Sigmoid colon (tissue), 7 donors: Measurements from ENCODE around the gene GABBR2. TPM values are rescaled to one million over a fixed set of nuclear protein-coding genes. Genes with fewer than 3 reads are reported as not detected.

Experiments used
- DNase-seq: peaks from one replicate; pipeline ENCODE4 v3.0.0-alpha.2; 2019
- H3K27ac ChIP-seq, 4 donors: fragments of 200-600 bp; sonication (generic); one replicate each; pipeline ENCODE4 v1.5.1; 2016 to 2019; ENCODE audit warnings: mild to moderate bottlenecking in 1 of 4
- H3K27me3 ChIP-seq, 3 donors: fragments of 200-600 bp; sonication (generic); one replicate each; pipeline ENCODE4 v1.5.1; 2019; ENCODE audit warnings: mild to moderate bottlenecking in 1 of 3
- H3K36me3 ChIP-seq, 4 donors: fragments of 200-600 bp; sonication (generic); one replicate each; pipeline ENCODE4 v1.5.1; 2016 to 2019
- H3K4me1 ChIP-seq, 4 donors: fragments of 200-600 bp; sonication (generic); one replicate each; pipeline ENCODE4 v1.5.1; 2017 to 2019
- H3K4me3 ChIP-seq, 4 donors: fragments of 200-600 bp; sonication (generic); one replicate each; pipeline ENCODE4 v1.5.1; 2017 to 2019; ENCODE audit warnings: mild to moderate bottlenecking in 2 of 4, moderate library complexity in 1 of 4
- H3K9me3 ChIP-seq, 4 donors: fragments of 200-600 bp in 3 of 4; sonication (generic) in 3 of 4; one replicate each; pipeline versions ENCODE4 v1.5.1 to v1.6.1; 2013 to 2019
- EP300 ChIP-seq, 4 donors: sonication (generic); formaldehyde crosslinking; IDR thresholded peaks; one replicate each; pipeline ENCODE4 v1.6.1; 2017; ENCODE audit warnings: antibody characterized with exemption in 4 of 4
- POLR2A ChIP-seq, 2 donors: fragments of 450-650 bp; IDR thresholded peaks; one replicate each; pipeline ENCODE4 v1.6.1; 2016; ENCODE audit warnings: antibody characterized with exemption in 2 of 2, mild to moderate bottlenecking in 2 of 2, moderate library complexity in 2 of 2
- POLR2AphosphoS5 ChIP-seq, 4 donors: sonication (generic); formaldehyde crosslinking; IDR thresholded peaks; one replicate each; pipeline ENCODE4 v1.6.1; 2017; ENCODE audit warnings: antibody characterized with exemption in 4 of 4
- WGBS, 2 donors: extraction: QIAGEN DNeasy Blood & Tissue Kit; methylation state at CpG; one replicate each; pipeline ENCODE4 v1.1.7; 2013; 5-methylcytosine and 5-hydroxymethylcytosine counted together
- intact Hi-C: fragments of 100-400 bp; cut with DNase I; formaldehyde crosslinking; loops from one replicate; pipeline ENCODE4 v1.15.1; 2023
- polyA plus RNA-seq, 3 donors: library from polyadenylated mRNA; stranded (reverse); fragments of 200-250 nt; gene quantifications; one replicate each; pipeline ENCODE4 v1.2.3, GENCODE V29; 2013
- total RNA-seq, 4 donors: library from RNA; depleted of rRNA; stranded (reverse); fragments of >200 nt; gene quantifications; one replicate each; pipeline ENCODE4 v1.1.0, GENCODE V29; 2016
- TF ChIP-seq, protein P1 (sequence below), 4 experiments: fragments of 450-650 bp in 3 of 4; fragments of 200-600 bp in 1 of 4; IDR thresholded peaks; one replicate each; pipeline ENCODE4 v1.5.1; 2016 to 2019; ENCODE audit warnings: antibody characterized with exemption in 4 of 4, mild to moderate bottlenecking in 3 of 4, moderate library complexity in 2 of 4
- donor health status: healthy with polysubstance abuse.
- donor health status: Bipolar disorder and iron deficiency.
- donor health status: healthy.

GABBR2 gene
- total and polyA plus RNA-seq, 7 donors: under 0.01 to 0.04 (median under 0.01) TPM; not detected in 4

DNA sequence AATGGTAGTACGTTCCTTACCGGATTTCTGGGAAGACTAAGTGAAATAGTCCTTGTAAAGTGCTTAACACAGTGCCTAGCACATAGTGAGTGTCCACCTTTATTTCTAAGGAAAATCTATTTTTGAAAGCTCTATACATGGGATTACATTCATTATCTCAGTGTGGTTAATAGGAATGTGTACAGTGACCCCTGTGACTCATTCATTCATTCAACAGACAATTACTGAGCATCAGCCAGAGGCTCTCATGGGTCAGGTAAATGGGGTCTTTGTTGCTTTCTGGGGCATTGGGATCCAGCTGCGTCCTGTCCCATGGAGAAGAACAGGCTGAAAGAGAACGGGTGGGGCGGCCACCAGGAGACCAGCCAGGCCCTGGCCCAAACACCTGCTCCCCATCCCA is 227.1 kb downstream of the GABBR2 start:
- WGBS, 2 donors: 56 to 67% methylated on average over 5 of the region's 5 CpGs
- no peak for DNase-seq
- intact Hi-C loops: loop anchor here (10.0 kb wide), 1 partner anchor 57 kb away; no protein-coding TSS in a partner anchor

DNA sequence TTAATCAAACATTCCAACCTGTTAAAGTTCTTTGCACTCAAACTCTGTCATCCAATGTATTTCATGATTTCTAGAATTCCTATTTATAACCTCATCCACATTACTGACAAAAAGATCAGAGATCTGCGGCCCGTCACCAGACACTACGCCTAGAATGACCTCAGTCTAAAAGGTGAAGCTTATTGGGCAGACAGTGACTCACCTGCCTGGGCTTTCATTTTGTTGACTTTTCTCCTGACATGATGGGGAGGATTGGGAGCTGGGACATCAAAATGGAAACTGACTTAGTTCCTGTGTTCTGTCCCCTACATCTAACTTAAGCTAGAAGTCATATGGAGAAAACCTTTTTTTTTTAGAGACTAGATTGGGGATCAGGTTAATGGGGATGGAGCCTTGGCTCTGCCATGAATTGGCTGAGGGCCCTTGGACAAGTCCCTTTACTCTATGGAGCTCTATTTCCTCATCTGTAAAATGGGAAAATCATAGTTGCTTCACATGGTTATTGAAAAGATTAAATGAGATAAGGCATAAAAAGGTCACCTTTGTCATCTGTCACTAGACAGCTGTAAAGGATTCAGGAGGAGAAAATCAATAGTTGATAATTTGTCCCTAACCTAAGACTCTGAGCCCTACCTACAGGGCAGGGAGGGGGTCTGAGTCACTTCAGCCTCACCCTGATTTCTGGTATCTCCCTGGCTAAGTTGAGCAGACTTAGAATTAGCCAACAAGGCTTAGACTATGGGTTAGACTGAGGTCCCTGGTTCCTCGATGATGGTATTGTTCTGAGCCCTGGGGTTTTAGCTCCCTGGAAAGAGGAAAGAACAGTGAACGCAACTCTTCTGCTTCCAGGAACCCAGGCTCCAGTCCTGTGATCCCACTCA is 228.5 kb downstream of the GABBR2 start:
- no peak overlapping the region for H3K4me3 ChIP-seq
- H3K9me3 ChIP-seq: no peaks in the 10 kb centered on the region
- H3K27ac ChIP-seq: no peak overlapping the region
- 83 to 88% methylated on average over 5 of the region's 5 CpGs for WGBS, 2 donors
- no peak for DNase-seq
- intact Hi-C loops: loop anchor here (10.0 kb wide), 1 partner anchor 55 kb away; no protein-coding TSS in a partner anchor
- no peaks in the 10 kb centered on the region for H3K4me1 ChIP-seq
- H3K36me3 ChIP-seq: no peaks in the 10 kb centered on the region
- H3K27me3 ChIP-seq: peaks cover 0 to 6% (median 0%) of the 10 kb centered on the region in 3 donors
- TF ChIP-seq, protein P1, sequence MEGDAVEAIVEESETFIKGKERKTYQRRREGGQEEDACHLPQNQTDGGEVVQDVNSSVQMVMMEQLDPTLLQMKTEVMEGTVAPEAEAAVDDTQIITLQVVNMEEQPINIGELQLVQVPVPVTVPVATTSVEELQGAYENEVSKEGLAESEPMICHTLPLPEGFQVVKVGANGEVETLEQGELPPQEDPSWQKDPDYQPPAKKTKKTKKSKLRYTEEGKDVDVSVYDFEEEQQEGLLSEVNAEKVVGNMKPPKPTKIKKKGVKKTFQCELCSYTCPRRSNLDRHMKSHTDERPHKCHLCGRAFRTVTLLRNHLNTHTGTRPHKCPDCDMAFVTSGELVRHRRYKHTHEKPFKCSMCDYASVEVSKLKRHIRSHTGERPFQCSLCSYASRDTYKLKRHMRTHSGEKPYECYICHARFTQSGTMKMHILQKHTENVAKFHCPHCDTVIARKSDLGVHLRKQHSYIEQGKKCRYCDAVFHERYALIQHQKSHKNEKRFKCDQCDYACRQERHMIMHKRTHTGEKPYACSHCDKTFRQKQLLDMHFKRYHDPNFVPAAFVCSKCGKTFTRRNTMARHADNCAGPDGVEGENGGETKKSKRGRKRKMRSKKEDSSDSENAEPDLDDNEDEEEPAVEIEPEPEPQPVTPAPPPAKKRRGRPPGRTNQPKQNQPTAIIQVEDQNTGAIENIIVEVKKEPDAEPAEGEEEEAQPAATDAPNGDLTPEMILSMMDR (IDR thresholded peaks at IDR 0.05): no peak
- TF ChIP-seq POLR2AphosphoS5 (IDR thresholded peaks at IDR 0.05) (no peak), POLR2A (IDR thresholded peaks at IDR 0.05) (no peak), EP300 (IDR thresholded peaks at IDR 0.05) (no peak)

More for the DNA sequence above, 227.1 kb downstream of the GABBR2 start:
- Histone ChIP-seq H3K4me3 (no peak overlapping the region), H3K4me1 (no peaks in the 10 kb centered on the region), H3K36me3 (no peaks in the 10 kb centered on the region), H3K27ac (no peak overlapping the region), H3K27me3 (peaks cover 0 to 6% (median 0%) of the 10 kb centered on the region in 3 donors), H3K9me3 (no peaks in the 10 kb centered on the region)
- TF ChIP-seq POLR2A (IDR thresholded peaks at IDR 0.05): no peak
- TF ChIP-seq POLR2AphosphoS5 (IDR thresholded peaks at IDR 0.05): no peak
- TF ChIP-seq EP300 (IDR thresholded peaks at IDR 0.05): no peak
- TF ChIP-seq, protein P1 (IDR thresholded peaks at IDR 0.05): no peak

DNA sequence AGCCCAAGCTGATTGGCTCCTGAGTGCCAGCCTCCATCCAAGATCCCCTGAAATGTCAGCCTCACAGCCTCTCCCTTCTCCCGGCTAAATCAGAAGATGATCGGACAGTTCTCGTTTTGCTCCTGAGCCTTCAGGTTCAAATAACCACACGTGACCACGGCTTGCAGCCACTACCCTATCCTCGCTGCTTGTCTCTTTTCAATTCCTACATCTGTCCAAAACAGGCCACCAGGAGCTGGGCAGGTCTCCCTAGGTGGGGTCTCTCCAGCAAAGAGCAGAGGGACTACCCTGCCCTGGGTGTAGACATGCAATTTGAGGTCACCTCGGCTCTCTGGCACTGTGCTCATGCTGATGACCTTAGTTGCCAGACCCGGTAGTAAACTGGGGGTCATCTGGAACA is 229.3 kb downstream of the GABBR2 start:
- peaks cover 0 to 3% (median 0%) of the 10 kb centered on the region in 3 donors for H3K27me3 ChIP-seq
- no peaks in the 10 kb centered on the region for H3K36me3 ChIP-seq
- intact Hi-C loops: no loop called here
- H3K4me1 ChIP-seq: no peaks in the 10 kb centered on the region
- DNase-seq: no peak
- H3K4me3 ChIP-seq: no peak overlapping the region
- H3K9me3 ChIP-seq: no peaks in the 10 kb centered on the region
- no peak overlapping the region for H3K27ac ChIP-seq
- TF ChIP-seq POLR2A (IDR thresholded peaks at IDR 0.05): no peak
- no peak for TF ChIP-seq EP300 (IDR thresholded peaks at IDR 0.05)
- TF ChIP-seq POLR2AphosphoS5 (IDR thresholded peaks at IDR 0.05): no peak
- TF ChIP-seq, protein P1 (IDR thresholded peaks at IDR 0.05): no peak
- 77 to 84% methylated on average over 8 of the region's 8 CpGs for WGBS, 2 donors

DNA sequence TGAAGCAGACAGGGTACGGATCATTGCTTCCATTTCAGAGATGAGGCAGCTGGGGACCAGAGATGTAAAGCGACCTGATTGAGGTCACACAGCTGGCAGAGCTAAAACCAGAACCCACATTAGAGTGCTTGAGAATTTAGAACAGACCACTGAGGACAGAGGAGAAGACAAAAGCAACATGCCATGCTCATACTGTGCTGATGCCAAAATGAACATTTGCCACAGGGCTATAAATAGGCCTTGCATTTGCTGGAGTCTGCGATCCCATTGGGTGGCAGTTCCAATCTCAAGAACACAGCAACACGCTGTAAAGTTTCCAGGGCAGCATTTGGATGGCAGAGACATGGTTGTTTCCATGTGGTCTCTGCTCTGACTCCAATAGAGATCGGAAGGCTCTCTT is 230.9 kb downstream of the GABBR2 start:
- no peak overlapping the region for H3K4me3 ChIP-seq
- WGBS, 2 donors: 82 to 87% methylated on average over 5 of the region's 5 CpGs
- no peaks in the 10 kb centered on the region for H3K27me3 ChIP-seq
- no peak overlapping the region for H3K27ac ChIP-seq
- intact Hi-C loops: no loop called here
- no peaks in the 10 kb centered on the region for H3K9me3 ChIP-seq
- TF ChIP-seq POLR2A (IDR thresholded peaks at IDR 0.05) (no peak), POLR2AphosphoS5 (IDR thresholded peaks at IDR 0.05) (no peak), EP300 (IDR thresholded peaks at IDR 0.05) (no peak)
- TF ChIP-seq, protein P1 (IDR thresholded peaks at IDR 0.05): no peak
- no peaks in the 10 kb centered on the region for H3K4me1 ChIP-seq
- no peaks in the 10 kb centered on the region for H3K36me3 ChIP-seq
- no peak for DNase-seq
